GM23248 (cell line): ENCODE measurements around the gene TMEM82. TPM values are rescaled to one million over a fixed set of nuclear protein-coding genes. Genes with fewer than 3 reads are reported as not detected.

Experiments used
- DNase-seq: peaks from one replicate; pipeline ENCODE4 v3.0.0-alpha.2; 2015
- H2AFZ ChIP-seq: fragments of 200-600 bp; sonication (generic); 2 replicates; pipeline ENCODE4 v1.6.1; 2016; ENCODE audit warnings: antibody characterized with exemption
- H3F3A ChIP-seq: fragments of 200-600 bp; sonication (generic); 2 replicates; pipeline ENCODE4 v1.6.1; 2016; ENCODE audit warnings: mild to moderate bottlenecking, antibody characterized with exemption, mixed run types; ENCODE audit not compliant: insufficient read depth
- H3K27ac ChIP-seq: fragments of 200-600 bp; sonication (generic); 2 replicates; pipeline ENCODE4 v1.5.1; 2016; ENCODE audit warnings: mild to moderate bottlenecking
- H3K27me3 ChIP-seq: fragments of 200-600 bp; sonication (generic); replicated peaks from 2 replicates; pipeline ENCODE4 v1.6.1; 2016; ENCODE audit warnings: mild to moderate bottlenecking; ENCODE audit not compliant: insufficient read depth
- H3K36me3 ChIP-seq: fragments of 200-600 bp; sonication (generic); 2 replicates; pipeline ENCODE4 v1.6.1; 2016; ENCODE audit warnings: low read depth, mild to moderate bottlenecking
- H3K4me1 ChIP-seq: fragments of 200-600 bp; sonication (generic); 2 replicates; pipeline ENCODE4 v1.6.1; 2016; ENCODE audit warnings: mild to moderate bottlenecking; ENCODE audit not compliant: insufficient read depth
- H3K4me2 ChIP-seq: fragments of 200-600 bp; sonication (generic); one replicate; pipeline ENCODE4 v1.6.1; 2016; ENCODE audit warnings: mild to moderate bottlenecking; ENCODE audit not compliant: unreplicated experiment
- H3K4me3 ChIP-seq: fragments of 200-600 bp; sonication (generic); 2 replicates; pipeline ENCODE4 v1.5.1; 2016; ENCODE audit warnings: mild to moderate bottlenecking
- H3K79me2 ChIP-seq: fragments of 200-600 bp; sonication (generic); 2 replicates; pipeline ENCODE4 v1.6.1; 2016; ENCODE audit warnings: mild to moderate bottlenecking; ENCODE audit not compliant: insufficient read depth
- H3K9ac ChIP-seq: fragments of 200-600 bp; sonication (generic); 2 replicates; pipeline ENCODE4 v1.6.1; 2016; ENCODE audit warnings: mild to moderate bottlenecking
- H3K9me2 ChIP-seq: fragments of 200-600 bp; sonication (generic); 2 replicates; pipeline ENCODE4 v1.6.1; 2016; ENCODE audit warnings: mixed run types, mild to moderate bottlenecking, moderate library complexity; ENCODE audit not compliant: insufficient read depth
- H3K9me3 ChIP-seq: fragments of 200-600 bp; sonication (generic); one replicate; pipeline ENCODE4 v1.6.1; 2017; ENCODE audit warnings: low read depth
- H4K20me1 ChIP-seq: fragments of 200-600 bp; sonication (generic); 2 replicates; pipeline ENCODE4 v1.6.0; 2016; ENCODE audit not compliant: insufficient read depth
- EZH2 ChIP-seq: fragments of 200-600 bp; sonication (generic); IDR thresholded peaks from 2 replicates; pipeline ENCODE4 v1.6.1; 2018; ENCODE audit warnings: antibody characterized with exemption, mild to moderate bottlenecking; ENCODE audit not compliant: insufficient read depth, poor library complexity, severe bottlenecking
- EZH2phosphoT487 ChIP-seq: fragments of 200-600 bp; sonication (generic); IDR thresholded peaks from 2 replicates; pipeline ENCODE4 v1.6.1; 2018; ENCODE audit warnings: antibody characterized with exemption, moderate library complexity, mild to moderate bottlenecking, low read depth; ENCODE audit not compliant: insufficient read depth
- WGBS, 2 experiments: methylation state at CpG; one replicate each; pipeline ENCODE4 v1.1.6; 2015 to 2017; ENCODE audit warnings: low lambda C conversion rate in 2 of 2, low coverage in 1 of 2; ENCODE audit errors: missing lambda C conversion rate in 2 of 2; 5-methylcytosine and 5-hydroxymethylcytosine counted together
- in situ Hi-C: fragments of 300-500 bp; cut with MboI; formaldehyde crosslinking; loops from 2 replicates; pipeline ENCODE4 v1.15.0; 2020
- polyA plus RNA-seq: library from polyadenylated mRNA; unstranded; fragments of >200 nt; fragmentation: Nextera tagmentation; extraction: Ambion mirVana; gene quantifications from 2 replicates; pipeline ENCODE4 v1.2.1, GENCODE V29; 2016
- total RNA-seq: library from RNA; depleted of rRNA; stranded (reverse); fragments of >200 nt; shearing (Covaris generic); gene quantifications from 2 replicates; pipeline ENCODE4 v1.2.3, GENCODE V29; 2014

Gene TMEM82
- total and polyA plus RNA-seq, 2 experiments from 2014 or later, result not detected

- H3K9ac ChIP-seq, result no peak overlapping the region
- no peak overlapping the region for H3K27ac ChIP-seq
- H3F3A ChIP-seq, result no peaks in the 10 kb centered on the region
- H3K79me2 ChIP-seq, result no peaks in the 10 kb centered on the region
- WGBS, 2 experiments, result 93 to 94% methylated on average over 9 of the region's 9 CpGs
- no peaks in the 10 kb centered on the region for H3K4me1 ChIP-seq
- TF ChIP-seq EZH2, result no peak
- TF ChIP-seq EZH2phosphoT487, result no peak
- H4K20me1 ChIP-seq, result no peaks in the 10 kb centered on the region
- DNase-seq, result no peak
- in situ Hi-C loops, result no loop called here
- no peaks in the 10 kb centered on the region; the same call in 1 of the 2 replicates for H3K36me3 ChIP-seq
- H3K27me3 ChIP-seq, result no peaks in the 10 kb centered on the region
- H3K9me3 ChIP-seq, result no peaks in the 10 kb centered on the region
- no peak overlapping the region for H3K4me2 ChIP-seq
- H3K9me2 ChIP-seq, result no peaks in the 10 kb centered on the region
- H2AFZ ChIP-seq, result no peak overlapping the region
- H3K4me3 ChIP-seq, result no peak overlapping the region
Measured at GRCh38 chr1:15726508-15726907, 15.8 kb upstream of the TMEM82 start.

GRCh38 chr1:15727021-15727420 lies 15.3 kb upstream of the TMEM82 start:
- Histone ChIP-seq H3K79me2 (no peaks in the 10 kb centered on the region), H3F3A (no peaks in the 10 kb centered on the region), H3K9me2 (no peaks in the 10 kb centered on the region), H3K27me3 (no peaks in the 10 kb centered on the region), H4K20me1 (no peaks in the 10 kb centered on the region), H3K4me3 (no peak overlapping the region), H3K4me1 (no peaks in the 10 kb centered on the region), H2AFZ (no peak overlapping the region), H3K9ac (no peak overlapping the region), H3K4me2 (no peak overlapping the region), H3K36me3 (no peaks in the 10 kb centered on the region; the same call in 1 of the 2 replicates), H3K27ac (no peak overlapping the region), H3K9me3 (no peaks in the 10 kb centered on the region)
- no peak for TF ChIP-seq EZH2
- TF ChIP-seq EZH2phosphoT487, result no peak
- no peak for DNase-seq
- in situ Hi-C loops, result no loop called here
- WGBS, 2 experiments, result 86 to 88% methylated on average over 20 to 21 of the region's 21 CpGs

DNA sequence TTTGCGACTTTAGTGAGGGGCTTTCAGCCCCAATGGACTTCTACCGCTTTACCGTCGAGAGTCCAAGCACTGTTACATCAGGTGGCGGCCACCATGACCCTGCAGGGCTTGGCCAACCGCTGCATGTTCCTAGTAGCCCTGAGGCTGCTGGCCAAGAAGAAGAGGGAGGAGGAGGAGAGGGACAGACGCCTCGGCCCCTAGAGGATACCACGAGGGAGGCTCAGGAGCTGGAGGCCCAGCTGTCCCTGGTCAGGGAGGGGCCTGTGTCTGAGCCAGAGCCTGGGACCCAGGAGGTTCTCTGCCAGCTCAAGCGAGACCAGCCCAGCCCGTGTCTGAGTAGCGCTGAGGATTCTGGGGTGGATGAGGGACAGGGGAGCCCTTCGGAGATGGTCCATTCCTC lies 14.9 kb upstream of the TMEM82 start:
- Histone ChIP-seq H3K79me2 (no peaks in the 10 kb centered on the region), H3K9me3 (no peaks in the 10 kb centered on the region), H3K9me2 (no peaks in the 10 kb centered on the region), H3K4me1 (no peaks in the 10 kb centered on the region), H3K4me2 (no peak overlapping the region), H3K27ac (no peak overlapping the region), H3F3A (no peaks in the 10 kb centered on the region), H2AFZ (no peak overlapping the region), H3K36me3 (no peaks in the 10 kb centered on the region; the same call in 1 of the 2 replicates), H3K27me3 (no peaks in the 10 kb centered on the region), H3K9ac (no peak overlapping the region), H4K20me1 (no peaks in the 10 kb centered on the region), H3K4me3 (no peak overlapping the region)
- 86 to 88% methylated on average over 13 of the region's 13 CpGs for WGBS, 2 experiments
- in situ Hi-C loops, result no loop called here
- DNase-seq, result no peak
- TF ChIP-seq EZH2phosphoT487, result no peak
- TF ChIP-seq EZH2, result no peak

- no peak for DNase-seq
- no peaks in the 10 kb centered on the region; the same call in 1 of the 2 replicates for H3K36me3 ChIP-seq
Measured at GRCh38 chr1:15727866-15728534, 14.3 kb upstream of the TMEM82 start.

More at GRCh38 chr1:15727866-15728534, 14.3 kb upstream of the TMEM82 start:
- Histone ChIP-seq H4K20me1 (no peaks in the 10 kb centered on the region), H2AFZ (no peak overlapping the region), H3K79me2 (no peaks in the 10 kb centered on the region), H3K27ac (no peak overlapping the region), H3K4me1 (no peaks in the 10 kb centered on the region), H3K9me2 (no peaks in the 10 kb centered on the region), H3K9me3 (no peaks in the 10 kb centered on the region), H3K27me3 (no peaks in the 10 kb centered on the region), H3K9ac (no peak overlapping the region), H3K4me3 (no peak overlapping the region), H3K4me2 (no peak overlapping the region), H3F3A (no peaks in the 10 kb centered on the region)
- in situ Hi-C loops, result no loop called here
- 93% methylated on average over 23 of the region's 23 CpGs for WGBS, 2 experiments
- TF ChIP-seq EZH2 (no peak), EZH2phosphoT487 (no peak)
